SK-N-DZ (cell line): ENCODE measurements around the gene ARL5C.

Experiments used
- DNase-seq: peaks from one replicate; pipeline ENCODE4 v3.0.0-alpha.2; 2015; ENCODE audit warnings: low spot score

ARL5C gene

GRCh38 chr17:39167476-39167875 lies 1.5 kb upstream of the ARL5C start:
- no peak for DNase-seq

GRCh38 chr17:39166437-39167335 lies 725 bp upstream of the ARL5C start:
- no peak for DNase-seq

GRCh38 chr17:39165178-39165840 lies 652 bp downstream of the ARL5C start:
- no peak for DNase-seq

GRCh38 chr17:39164675-39165143 lies 1.3 kb downstream of the ARL5C start:
- peak; percentile 93 for DNase-seq

GRCh38 chr17:39161962-39162361 lies 4.0 kb downstream of the ARL5C start:
- no peak for DNase-seq

- no peak for DNase-seq
Observed at GRCh38 chr17:39158623-39159022, 7.3 kb downstream of the ARL5C start.

GRCh38 chr17:39156491-39156890 lies 9.5 kb downstream of the ARL5C start:
- no peak for DNase-seq

- DNase-seq = no peak
Observed at GRCh38 chr17:39155654-39156053, 10.3 kb downstream of the ARL5C start.

- DNase-seq = peak; percentile 90
Observed at GRCh38 chr17:39153599-39154051, 12.3 kb downstream of the ARL5C start.

- DNase-seq = no peak
Observed at GRCh38 chr17:39151943-39152818, 13.8 kb downstream of the ARL5C start.

GRCh38 chr17:39151150-39151942 lies 14.6 kb downstream of the ARL5C start, which contains the start of gene PLXDC1:
TSS of gene PLXDC1 (minus strand) at chr17:39151637. CDS start at chr17:39151437, 200 bp downstream.
- DNase-seq = no peak

GRCh38 chr17:39150795-39151149 lies 15.2 kb downstream of the ARL5C start:
- DNase-seq = no peak

- no peak for DNase-seq
Observed at GRCh38 chr17:39150104-39150634, 15.8 kb downstream of the ARL5C start.

GRCh38 chr17:39147221-39148185 lies 18.5 kb downstream of the ARL5C start:
- DNase-seq = no peak

- DNase-seq = no peak
Observed at GRCh38 chr17:39146273-39146672, 19.7 kb downstream of the ARL5C start.

- no peak for DNase-seq
Observed at GRCh38 chr17:39145143-39145542, 20.8 kb downstream of the ARL5C start.

- DNase-seq = no peak
Observed at GRCh38 chr17:39144416-39144840, 21.5 kb downstream of the ARL5C start.

GRCh38 chr17:39143552-39144093 lies 22.3 kb downstream of the ARL5C start:
- no peak for DNase-seq
